Testis (tissue), 2 donors: ENCODE results near the gene NRXN3.

Experiments
- POLR2A ChIP-seq: fragments of 450-650 bp; IDR thresholded peaks from one replicate; pipeline ENCODE4 v1.6.1; 2017; ENCODE audit warnings: antibody characterized with exemption, mild to moderate bottlenecking, moderate library complexity
- TF ChIP-seq, protein P1 (sequence below), 3 experiments: fragments of 450-650 bp in 2 of 3; fragments of 200-600 bp in 1 of 3; sonication (generic) in 1 of 3; IDR thresholded peaks; one replicate each; pipeline ENCODE4 v1.5.1; 2016 to 2019; ENCODE audit warnings: antibody characterized with exemption in 3 of 3, mild to moderate bottlenecking in 2 of 3, moderate library complexity in 1 of 3

DNA sequence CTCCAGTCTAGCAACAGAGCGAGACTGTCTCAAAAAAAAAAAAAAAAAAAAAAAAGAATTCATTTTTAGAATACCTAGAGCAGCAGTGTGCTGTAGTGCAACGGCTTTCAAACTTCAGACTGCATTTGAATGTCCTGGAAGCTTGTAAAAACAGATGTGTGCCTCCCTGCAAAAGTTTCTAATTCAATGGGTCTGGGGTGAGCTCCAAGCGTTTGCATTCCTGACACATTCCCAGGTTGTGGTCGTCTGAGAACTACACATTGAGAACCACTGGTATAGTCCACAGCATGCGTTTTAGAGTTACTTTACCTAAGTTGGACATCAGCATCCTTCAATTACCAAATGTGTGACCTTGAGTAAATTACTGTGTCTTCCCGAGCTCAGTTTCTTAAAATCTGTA, 816.8 kb downstream of the NRXN3 start:
- TF ChIP-seq, protein P1, sequence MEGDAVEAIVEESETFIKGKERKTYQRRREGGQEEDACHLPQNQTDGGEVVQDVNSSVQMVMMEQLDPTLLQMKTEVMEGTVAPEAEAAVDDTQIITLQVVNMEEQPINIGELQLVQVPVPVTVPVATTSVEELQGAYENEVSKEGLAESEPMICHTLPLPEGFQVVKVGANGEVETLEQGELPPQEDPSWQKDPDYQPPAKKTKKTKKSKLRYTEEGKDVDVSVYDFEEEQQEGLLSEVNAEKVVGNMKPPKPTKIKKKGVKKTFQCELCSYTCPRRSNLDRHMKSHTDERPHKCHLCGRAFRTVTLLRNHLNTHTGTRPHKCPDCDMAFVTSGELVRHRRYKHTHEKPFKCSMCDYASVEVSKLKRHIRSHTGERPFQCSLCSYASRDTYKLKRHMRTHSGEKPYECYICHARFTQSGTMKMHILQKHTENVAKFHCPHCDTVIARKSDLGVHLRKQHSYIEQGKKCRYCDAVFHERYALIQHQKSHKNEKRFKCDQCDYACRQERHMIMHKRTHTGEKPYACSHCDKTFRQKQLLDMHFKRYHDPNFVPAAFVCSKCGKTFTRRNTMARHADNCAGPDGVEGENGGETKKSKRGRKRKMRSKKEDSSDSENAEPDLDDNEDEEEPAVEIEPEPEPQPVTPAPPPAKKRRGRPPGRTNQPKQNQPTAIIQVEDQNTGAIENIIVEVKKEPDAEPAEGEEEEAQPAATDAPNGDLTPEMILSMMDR (IDR thresholded peaks at IDR 0.05) = no peak
- no peak for TF ChIP-seq POLR2A
